Measurements from ENCODE around the gene GLIPR2.
A peak's percentile ranks its signal among the peaks of the same experiment; 100 is the strongest.

GLIPR2 gene

GRCh38 chr9:36188212-36188611 lies 51.7 kb downstream of the GLIPR2 start:
- H3K36me3 ChIP-seq: no peaks in the 10 kb centered on the region
- no peak overlapping the region for H3K27ac ChIP-seq
- no peaks in the 10 kb centered on the region for H3K27me3 ChIP-seq
- no peak for TF ChIP-seq CTCF (IDR thresholded peaks at IDR 0.05)
- H3K9me3 ChIP-seq: no peaks in the 10 kb centered on the region
- H3K4me1 ChIP-seq (ENCODE audit: control insufficient read depth in 1 of 2, insufficient read depth in 1 of 2, low read depth in 1 of 2, low read length in 1 of 2): peaks cover 26 to 30% of the 10 kb centered on the region in 2 experiments
- no peak overlapping the region for H3K4me3 ChIP-seq (ENCODE audit: low read depth in 1 of 2, low read length in 1 of 2)

GRCh38 chr9:36189976-36190375 lies 53.4 kb downstream of the GLIPR2 start:
- no peak for TF ChIP-seq CTCF (IDR thresholded peaks at IDR 0.05)
- Histone ChIP-seq H3K4me1 (ENCODE audit: control insufficient read depth in 1 of 2, insufficient read depth in 1 of 2, low read depth in 1 of 2, low read length in 1 of 2) (peaks cover 32 to 33% of the 10 kb centered on the region in 2 experiments), H3K9me3 (no peaks in the 10 kb centered on the region), H3K27ac (peak overlapping the region; percentile 95), H3K27me3 (no peaks in the 10 kb centered on the region), H3K36me3 (no peaks in the 10 kb centered on the region), H3K4me3 (ENCODE audit: low read depth in 1 of 2, low read length in 1 of 2) (peak overlapping the region; percentile 84 to 96)

- Histone ChIP-seq H3K9me3 (no peaks in the 10 kb centered on the region), H3K4me3 (ENCODE audit: low read depth in 1 of 2, low read length in 1 of 2) (peak within 1 kb of the TSS; percentile 84 to 96), H3K4me1 (ENCODE audit: control insufficient read depth in 1 of 2, insufficient read depth in 1 of 2, low read depth in 1 of 2, low read length in 1 of 2) (peaks cover 32 to 33% of the 10 kb centered on the region in 2 experiments), H3K27ac (peak within 1 kb of the TSS; percentile 95), H3K27me3 (no peaks in the 10 kb centered on the region), H3K36me3 (no peaks in the 10 kb centered on the region)
- peak; percentile 50 for TF ChIP-seq CTCF (IDR thresholded peaks at IDR 0.05)
Measured at GRCh38 chr9:36190388-36191289, 54.1 kb downstream of the GLIPR2 start, which contains the start of gene CLTA. CLTA (plus strand) TSS chr9:36190921; CDS start chr9:36191057, 136 bp downstream.

- Histone ChIP-seq H3K4me3 (ENCODE audit: low read depth in 1 of 2, low read length in 1 of 2) (peak overlapping the region; percentile 84 to 96), H3K9me3 (no peaks in the 10 kb centered on the region), H3K36me3 (no peaks in the 10 kb centered on the region), H3K4me1 (ENCODE audit: control insufficient read depth in 1 of 2, insufficient read depth in 1 of 2, low read depth in 1 of 2, low read length in 1 of 2) (peaks cover 32 to 33% of the 10 kb centered on the region in 2 experiments), H3K27ac (peak overlapping the region; percentile 95), H3K27me3 (no peaks in the 10 kb centered on the region)
- no peak for TF ChIP-seq CTCF (IDR thresholded peaks at IDR 0.05)
Measured at GRCh38 chr9:36191290-36191645, 54.7 kb downstream of the GLIPR2 start.

- H3K4me3 ChIP-seq (ENCODE audit: low read depth in 1 of 2, low read length in 1 of 2): peak overlapping the region; percentile 84 to 96
- H3K4me1 ChIP-seq (ENCODE audit: control insufficient read depth in 1 of 2, insufficient read depth in 1 of 2, low read depth in 1 of 2, low read length in 1 of 2): peaks cover 32 to 33% of the 10 kb centered on the region in 2 experiments
- H3K36me3 ChIP-seq: no peaks in the 10 kb centered on the region
- TF ChIP-seq CTCF (IDR thresholded peaks at IDR 0.05): no peak
- no peaks in the 10 kb centered on the region for H3K27me3 ChIP-seq
- no peaks in the 10 kb centered on the region for H3K9me3 ChIP-seq
- peak overlapping the region; percentile 95 for H3K27ac ChIP-seq
Measured at GRCh38 chr9:36191686-36192085, 55.2 kb downstream of the GLIPR2 start.

All from neutrophil (primary cell).